Measurements from ENCODE around the gene ZNF683. TPM values are rescaled to one million over a fixed set of nuclear protein-coding genes. Genes with fewer than 3 reads are reported as not detected.
"Not testable (repeated sequence)": the region's sequence is repeated elsewhere in the genome, so short reads cannot be mapped to it uniquely, and the experiment has no call there.

ZNF683 gene
- total and polyA plus RNA-seq, 4 donors, result 0.24 to 0.87 (median 0.65) TPM; not detected in 1

DNA sequence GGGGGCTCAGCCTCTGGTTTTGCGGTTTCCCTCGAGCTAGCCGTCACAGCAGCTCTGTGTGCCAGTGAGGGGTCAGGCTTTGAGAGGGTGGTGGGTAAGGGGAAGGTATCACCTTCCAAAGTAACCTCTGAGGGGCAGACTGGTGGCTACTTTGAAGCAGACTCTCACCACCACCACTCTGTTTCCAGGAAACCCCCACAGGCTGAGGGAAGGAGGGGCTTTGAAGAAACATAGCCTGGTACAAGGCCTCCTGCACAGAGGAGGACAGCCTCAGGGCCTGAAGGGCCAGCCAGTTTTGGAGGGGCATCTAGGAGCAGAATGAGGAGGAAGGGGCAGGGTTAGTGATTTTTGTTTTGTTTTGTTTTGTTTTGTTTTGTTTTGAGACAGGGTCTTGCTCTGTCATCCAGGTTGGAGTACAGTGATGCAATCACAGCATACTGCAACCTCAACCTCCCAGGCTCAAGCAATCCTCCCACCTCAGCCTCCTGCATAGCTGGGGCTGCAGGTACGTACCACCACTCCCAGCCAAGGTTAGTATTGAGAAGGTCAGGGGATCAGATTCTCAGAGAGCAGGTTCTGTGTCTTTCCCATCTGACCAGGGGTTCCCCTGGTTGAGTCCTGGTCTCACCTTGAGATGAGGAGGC lies 17.2 kb upstream of the ZNF683 start:
- no peak for ATAC-seq (ENCODE audit: low FRiP score)
- no peak overlapping the region for H3K27ac ChIP-seq (ENCODE audit: low read depth in 1 of 2, low read length in 2 of 2)
- 57 to 69% methylated on average over 4 of the region's 4 CpGs for WGBS, 2 donors
- H3K4me1 ChIP-seq (ENCODE audit: control insufficient read depth in 1 of 2, insufficient read depth in 2 of 2, low read length in 2 of 2), result no peaks in the 10 kb centered on the region
- no peaks in the 10 kb centered on the region for H3K27me3 ChIP-seq (ENCODE audit: control insufficient read depth in 1 of 2, insufficient read depth in 2 of 2, low read length in 1 of 2)
- H3K4me3 ChIP-seq (ENCODE audit: low read length in 2 of 2), result no peak overlapping the region
- no peak for DNase-seq
- intact Hi-C loops (cut with DNase I), result no loop called here
- H3K9me3 ChIP-seq (ENCODE audit: control insufficient read depth, low read length), result no peaks in the 10 kb centered on the region
- no peaks in the 10 kb centered on the region for H3K36me3 ChIP-seq (ENCODE audit: control insufficient read depth in 1 of 2, insufficient read depth in 2 of 2, low read length in 1 of 2)

DNA sequence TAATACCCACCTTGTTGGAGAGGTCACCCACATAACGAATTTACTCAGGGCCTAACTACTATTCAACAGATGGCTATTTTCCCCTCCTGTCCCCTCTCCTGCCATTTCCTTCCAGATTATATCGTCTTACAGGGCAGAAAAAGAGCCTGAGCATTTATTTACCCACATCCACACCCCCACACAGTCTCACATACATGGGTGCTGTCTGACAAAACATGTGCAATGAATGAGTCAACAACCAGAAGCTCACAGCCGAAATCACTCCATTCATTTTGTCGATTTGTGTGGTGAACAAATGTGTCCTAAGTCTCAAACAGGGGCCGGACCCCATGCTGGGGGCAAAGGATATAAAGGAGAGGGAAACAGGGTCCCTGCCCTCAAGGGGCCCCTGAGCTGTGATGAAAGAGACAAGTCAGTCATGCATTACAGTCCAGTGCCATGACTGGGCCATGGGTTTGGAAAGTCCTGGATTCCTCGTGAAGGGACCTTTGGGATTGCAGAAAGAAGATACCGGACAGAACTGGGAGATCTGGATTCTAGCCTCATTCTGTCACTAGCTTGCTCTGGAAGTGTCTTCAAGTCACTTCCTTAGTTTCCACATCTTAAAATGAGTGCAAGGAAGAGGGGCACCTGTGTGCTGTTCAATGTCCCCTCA lies 16.4 kb upstream of the ZNF683 start:
- Histone ChIP-seq H3K4me3 (ENCODE audit: low read length in 2 of 2) (no peak overlapping the region), H3K9me3 (ENCODE audit: control insufficient read depth, low read length) (no peaks in the 10 kb centered on the region), H3K4me1 (ENCODE audit: control insufficient read depth in 1 of 2, insufficient read depth in 2 of 2, low read length in 2 of 2) (no peaks in the 10 kb centered on the region), H3K27ac (ENCODE audit: low read depth in 1 of 2, low read length in 2 of 2) (no peak overlapping the region), H3K27me3 (ENCODE audit: control insufficient read depth in 1 of 2, insufficient read depth in 2 of 2, low read length in 1 of 2) (no peaks in the 10 kb centered on the region), H3K36me3 (ENCODE audit: control insufficient read depth in 1 of 2, insufficient read depth in 2 of 2, low read length in 1 of 2) (no peaks in the 10 kb centered on the region)
- DNase-seq, result no peak
- intact Hi-C loops (cut with DNase I), result no loop called here
- ATAC-seq (ENCODE audit: low FRiP score), result no peak
- WGBS, 2 donors, result 67 to 74% methylated on average over 7 of the region's 7 CpGs

DNA sequence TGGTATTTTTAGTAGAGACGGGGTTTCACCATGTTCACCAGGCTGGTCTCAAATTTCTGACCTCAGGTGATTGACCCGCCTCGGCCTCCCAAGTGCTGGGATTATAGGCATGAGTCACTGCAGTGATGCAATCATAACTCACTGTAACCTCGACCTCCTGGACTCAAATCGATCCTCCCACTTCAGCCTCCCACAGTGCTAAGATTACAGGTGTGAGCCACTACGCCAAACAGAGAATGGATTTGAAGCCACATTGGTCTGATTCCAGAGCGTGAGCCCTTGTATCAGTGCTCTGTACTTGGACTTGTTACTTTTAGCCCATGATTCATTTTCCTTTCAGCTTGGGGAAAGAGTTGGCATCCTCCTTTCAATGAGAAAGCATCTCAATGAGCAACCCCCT lies 14.9 kb upstream of the ZNF683 start:
- Histone ChIP-seq H3K4me1 (ENCODE audit: control insufficient read depth in 1 of 2, insufficient read depth in 2 of 2, low read length in 2 of 2) (no peaks in the 10 kb centered on the region), H3K9me3 (ENCODE audit: control insufficient read depth, low read length) (no peaks in the 10 kb centered on the region), H3K27ac (ENCODE audit: low read depth in 1 of 2, low read length in 2 of 2) (no peak overlapping the region), H3K27me3 (ENCODE audit: control insufficient read depth in 1 of 2, insufficient read depth in 2 of 2, low read length in 1 of 2) (no peaks in the 10 kb centered on the region), H3K4me3 (ENCODE audit: low read length in 2 of 2) (no peak overlapping the region), H3K36me3 (ENCODE audit: control insufficient read depth in 1 of 2, insufficient read depth in 2 of 2, low read length in 1 of 2) (no peaks in the 10 kb centered on the region)
- ATAC-seq (ENCODE audit: low FRiP score) (no peak), DNase-seq (no peak)
- intact Hi-C loops (cut with DNase I), result no loop called here
- WGBS, 2 donors, result 79 to 80% methylated on average over 7 of the region's 7 CpGs

- H3K4me1 ChIP-seq (ENCODE audit: control insufficient read depth in 1 of 2, insufficient read depth in 2 of 2, low read length in 2 of 2); H3K27me3 ChIP-seq (ENCODE audit: control insufficient read depth in 1 of 2, insufficient read depth in 2 of 2, low read length in 1 of 2); intact Hi-C loops (cut with DNase I); ATAC-seq (ENCODE audit: low FRiP score); H3K27ac ChIP-seq (ENCODE audit: low read depth in 1 of 2, low read length in 2 of 2); H3K4me3 ChIP-seq (ENCODE audit: low read length in 2 of 2); H3K9me3 ChIP-seq (ENCODE audit: control insufficient read depth, low read length); H3K36me3 ChIP-seq (ENCODE audit: control insufficient read depth in 1 of 2, insufficient read depth in 2 of 2, low read length in 1 of 2); DNase-seq: not testable (repeated sequence)
- WGBS, 2 donors, result 73 to 88% methylated on average over 3 of the region's 3 CpGs
Measured at GRCh38 chr1:26385063-26385462, 12.5 kb upstream of the ZNF683 start.

- ATAC-seq (ENCODE audit: low FRiP score) (no peak), DNase-seq (no peak)
- no peaks in the 10 kb centered on the region for H3K9me3 ChIP-seq (ENCODE audit: control insufficient read depth, low read length)
- WGBS, 2 donors, result 80 to 81% methylated on average over 3 of the region's 3 CpGs
- H3K27ac ChIP-seq (ENCODE audit: low read depth in 1 of 2, low read length in 2 of 2), result no peak overlapping the region
- H3K4me3 ChIP-seq (ENCODE audit: low read length in 2 of 2), result no peak overlapping the region
- H3K27me3 ChIP-seq (ENCODE audit: control insufficient read depth in 1 of 2, insufficient read depth in 2 of 2, low read length in 1 of 2), result no peaks in the 10 kb centered on the region
- H3K4me1 ChIP-seq (ENCODE audit: control insufficient read depth in 1 of 2, insufficient read depth in 2 of 2, low read length in 2 of 2), result no peaks in the 10 kb centered on the region
- intact Hi-C loops (cut with DNase I), result no loop called here
- H3K36me3 ChIP-seq (ENCODE audit: control insufficient read depth in 1 of 2, insufficient read depth in 2 of 2, low read length in 1 of 2), result no peaks in the 10 kb centered on the region
Measured at GRCh38 chr1:26384076-26384475, 11.5 kb upstream of the ZNF683 start.

GRCh38 chr1:26378879-26379251 lies 6.3 kb upstream of the ZNF683 start:
- ATAC-seq (ENCODE audit: low FRiP score) (no peak), DNase-seq (no peak)
- intact Hi-C loops (cut with DNase I), result no loop called here
- H3K27me3 ChIP-seq (ENCODE audit: control insufficient read depth in 1 of 2, insufficient read depth in 2 of 2, low read length in 1 of 2), result no peaks in the 10 kb centered on the region
- WGBS, 2 donors, result 91 to 97% methylated on average over 3 of the region's 3 CpGs
- no peak overlapping the region for H3K4me3 ChIP-seq (ENCODE audit: low read length in 2 of 2)
- no peak overlapping the region for H3K27ac ChIP-seq (ENCODE audit: low read depth in 1 of 2, low read length in 2 of 2)
- no peaks in the 10 kb centered on the region for H3K36me3 ChIP-seq (ENCODE audit: control insufficient read depth in 1 of 2, insufficient read depth in 2 of 2, low read length in 1 of 2)
- no peaks in the 10 kb centered on the region for H3K9me3 ChIP-seq (ENCODE audit: control insufficient read depth, low read length)
- no peaks in the 10 kb centered on the region for H3K4me1 ChIP-seq (ENCODE audit: control insufficient read depth in 1 of 2, insufficient read depth in 2 of 2, low read length in 2 of 2)

DNA sequence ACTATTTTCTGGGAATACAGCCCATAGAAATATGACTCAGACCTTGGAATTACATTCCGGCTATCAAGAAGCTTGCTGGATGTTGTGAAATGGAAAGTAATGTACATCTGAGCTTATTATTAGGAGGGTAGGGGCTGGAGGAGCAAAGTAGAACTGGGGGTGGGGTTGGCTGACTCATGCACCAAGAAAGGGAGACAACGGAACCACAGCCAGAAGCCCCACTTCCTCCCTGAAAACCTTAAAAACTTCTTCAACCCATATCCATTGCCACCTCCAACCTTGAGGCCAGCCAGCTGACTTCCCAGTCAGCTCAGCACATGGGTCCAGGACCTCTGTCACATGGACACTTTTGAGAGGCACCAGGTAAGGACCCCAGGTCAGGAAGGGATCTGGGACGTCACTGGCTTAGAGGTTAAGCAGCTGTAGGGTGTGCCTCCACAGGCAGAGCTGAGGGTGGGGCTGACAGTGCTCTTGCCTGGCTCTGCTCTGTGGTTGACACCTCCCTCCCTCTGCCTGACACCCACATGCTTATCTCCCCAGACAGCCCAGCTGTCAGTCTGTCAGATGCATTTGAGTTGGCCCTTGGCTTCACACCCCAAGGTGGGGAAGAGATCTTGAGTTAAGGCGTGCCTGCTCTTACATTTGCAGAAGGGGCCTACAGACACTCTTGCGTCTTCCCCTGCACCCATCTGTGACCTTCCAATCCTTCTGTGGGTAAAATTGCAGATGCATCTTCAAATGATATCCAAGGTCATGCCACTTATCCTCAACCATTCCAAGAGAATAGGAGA lies 5.7 kb upstream of the ZNF683 start:
- intact Hi-C loops (cut with DNase I), result no loop called here
- Histone ChIP-seq H3K36me3 (ENCODE audit: control insufficient read depth in 1 of 2, insufficient read depth in 2 of 2, low read length in 1 of 2) (no peaks in the 10 kb centered on the region), H3K27ac (ENCODE audit: low read depth in 1 of 2, low read length in 2 of 2) (no peak overlapping the region), H3K4me1 (ENCODE audit: control insufficient read depth in 1 of 2, insufficient read depth in 2 of 2, low read length in 2 of 2) (no peaks in the 10 kb centered on the region), H3K9me3 (ENCODE audit: control insufficient read depth, low read length) (no peaks in the 10 kb centered on the region), H3K4me3 (ENCODE audit: low read length in 2 of 2) (no peak overlapping the region), H3K27me3 (ENCODE audit: control insufficient read depth in 1 of 2, insufficient read depth in 2 of 2, low read length in 1 of 2) (no peaks in the 10 kb centered on the region)
- ATAC-seq (ENCODE audit: low FRiP score) (peak; percentile 59), DNase-seq (no peak)
- WGBS, 2 donors, result 27 to 36% methylated on average over 5 of the region's 5 CpGs

DNA sequence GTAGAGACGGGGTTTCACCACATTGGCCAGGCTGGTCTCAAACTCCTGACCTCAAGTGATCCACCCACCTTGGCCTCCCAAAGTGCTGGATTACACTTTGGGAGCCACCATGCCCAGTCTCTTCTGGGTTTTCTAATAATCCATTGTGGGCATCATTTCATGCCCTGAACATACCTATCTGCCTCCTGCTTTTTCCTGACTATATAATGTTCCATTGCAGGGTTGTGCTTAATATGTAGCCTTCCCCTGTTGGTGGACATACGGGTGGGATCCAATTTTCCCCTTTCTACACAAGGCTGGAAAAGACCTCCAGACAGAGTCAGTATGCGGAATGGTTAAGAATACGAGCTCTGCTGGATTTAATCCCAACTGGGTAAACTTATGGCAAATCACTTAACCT lies 3.5 kb upstream of the ZNF683 start:
- DNase-seq (no peak), ATAC-seq (ENCODE audit: low FRiP score) (no peak)
- H3K9me3 ChIP-seq (ENCODE audit: control insufficient read depth, low read length), result no peaks in the 10 kb centered on the region
- H3K4me1 ChIP-seq (ENCODE audit: control insufficient read depth in 1 of 2, insufficient read depth in 2 of 2, low read length in 2 of 2), result no peaks in the 10 kb centered on the region
- intact Hi-C loops (cut with DNase I), result no loop called here
- H3K4me3 ChIP-seq (ENCODE audit: low read length in 2 of 2), result no peak overlapping the region
- no peaks in the 10 kb centered on the region for H3K36me3 ChIP-seq (ENCODE audit: control insufficient read depth in 1 of 2, insufficient read depth in 2 of 2, low read length in 1 of 2)
- no peaks in the 10 kb centered on the region for H3K27me3 ChIP-seq (ENCODE audit: control insufficient read depth in 1 of 2, insufficient read depth in 2 of 2, low read length in 1 of 2)
- 93 to 94% methylated on average over 4 of the region's 4 CpGs for WGBS, 2 donors
- no peak overlapping the region for H3K27ac ChIP-seq (ENCODE audit: low read depth in 1 of 2, low read length in 2 of 2)

DNA sequence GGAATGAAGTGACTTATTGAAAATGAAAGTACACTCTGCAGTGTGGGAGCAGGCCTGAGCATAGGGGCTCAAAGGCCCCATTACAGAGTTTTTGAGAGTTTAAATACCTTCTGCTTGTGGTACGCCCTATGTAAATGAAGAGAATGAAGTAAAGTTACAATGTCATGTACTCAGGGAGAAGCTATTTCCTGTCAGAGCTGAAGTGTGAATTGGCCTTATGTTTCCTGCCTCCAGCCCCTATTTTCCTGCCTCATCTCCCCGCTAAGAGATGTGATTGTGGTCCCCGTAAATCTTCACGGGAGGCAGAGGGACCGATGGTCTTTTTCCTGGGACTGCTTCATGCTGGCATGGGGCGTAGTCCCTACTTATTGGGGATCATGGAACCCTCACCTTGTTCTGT lies 2.5 kb upstream of the ZNF683 start:
- Histone ChIP-seq H3K27me3 (ENCODE audit: control insufficient read depth in 1 of 2, insufficient read depth in 2 of 2, low read length in 1 of 2) (peaks cover 0 to 2% of the 10 kb centered on the region in 2 donors), H3K9me3 (ENCODE audit: control insufficient read depth, low read length) (no peaks in the 10 kb centered on the region), H3K27ac (ENCODE audit: low read depth in 1 of 2, low read length in 2 of 2) (no peak overlapping the region), H3K36me3 (ENCODE audit: control insufficient read depth in 1 of 2, insufficient read depth in 2 of 2, low read length in 1 of 2) (no peaks in the 10 kb centered on the region), H3K4me1 (ENCODE audit: control insufficient read depth in 1 of 2, insufficient read depth in 2 of 2, low read length in 2 of 2) (no peaks in the 10 kb centered on the region), H3K4me3 (ENCODE audit: low read length in 2 of 2) (no peak overlapping the region)
- intact Hi-C loops (cut with DNase I), result no loop called here
- no peak for DNase-seq
- 53 to 69% methylated on average over 6 of the region's 6 CpGs for WGBS, 2 donors
- no peak for ATAC-seq (ENCODE audit: low FRiP score)

All from aorta (tissue), 5 donors.